ENCODE results near the gene ELOVL6.
"Not testable (repeated sequence)": the region's sequence is repeated elsewhere in the genome, so short reads cannot be mapped to it uniquely, and the experiment has no call there.

The ELOVL6 gene

GRCh38 chr4:110078148-110078547, 120.3 kb downstream of the ELOVL6 start:
- in situ Hi-C loops (cut with MboI; ENCODE audit: low sequenced_read_pairs): not testable (repeated sequence)

GRCh38 chr4:110076828-110077227, 121.6 kb downstream of the ELOVL6 start:
- in situ Hi-C loops (cut with MboI; ENCODE audit: low sequenced_read_pairs): not testable (repeated sequence)

DNA sequence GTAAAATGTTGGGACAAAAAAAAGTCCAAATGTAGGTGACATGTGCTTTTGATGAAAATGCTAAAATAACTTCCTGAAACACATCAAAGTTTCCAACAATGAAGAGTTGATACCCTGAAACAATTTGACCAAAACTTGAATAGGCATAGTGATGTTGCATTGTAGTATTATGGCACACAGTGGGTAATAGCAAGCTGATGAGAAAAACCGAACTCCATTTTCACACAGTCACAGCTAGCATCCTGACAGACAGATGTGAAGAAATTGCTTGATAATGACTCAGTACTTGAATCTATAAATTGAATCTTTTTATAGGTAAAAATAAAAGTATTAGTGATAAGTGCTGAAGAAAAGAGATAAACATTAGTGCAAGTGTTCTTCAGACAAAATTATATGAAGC, 122.5 kb downstream of the ELOVL6 start:
- in situ Hi-C loops (cut with MboI; ENCODE audit: low sequenced_read_pairs): no loop called here

DNA sequence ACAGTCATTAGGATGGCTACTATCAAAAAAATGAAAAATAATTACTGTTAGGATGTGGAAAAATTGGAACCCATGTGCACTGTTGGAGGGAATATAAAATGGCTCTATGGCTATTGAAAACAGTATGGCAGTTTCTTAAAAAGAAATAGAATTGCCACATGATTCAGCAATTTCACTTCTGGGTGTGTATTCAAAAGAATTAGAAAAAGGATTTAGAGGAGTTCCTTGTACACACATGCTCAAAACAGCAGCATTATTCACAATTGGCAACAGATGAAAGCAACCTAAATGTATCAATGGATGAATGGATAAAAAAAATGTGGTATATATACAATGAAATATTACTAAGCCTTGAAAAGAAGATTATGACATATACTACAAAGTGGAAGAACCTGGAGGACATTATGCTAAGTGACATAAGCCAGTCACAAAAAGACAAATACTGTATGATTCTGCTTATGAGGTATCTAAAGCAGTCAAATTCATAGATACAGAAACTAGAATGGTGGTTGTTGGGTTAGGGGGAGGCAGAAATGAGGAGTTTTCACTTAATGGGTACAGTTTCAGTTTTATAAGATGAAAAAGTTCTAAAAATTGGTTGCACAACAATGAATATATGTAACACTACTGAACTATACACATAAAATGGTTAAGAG, 123.2 kb downstream of the ELOVL6 start:
- in situ Hi-C loops (cut with MboI; ENCODE audit: low sequenced_read_pairs): no loop called here

DNA sequence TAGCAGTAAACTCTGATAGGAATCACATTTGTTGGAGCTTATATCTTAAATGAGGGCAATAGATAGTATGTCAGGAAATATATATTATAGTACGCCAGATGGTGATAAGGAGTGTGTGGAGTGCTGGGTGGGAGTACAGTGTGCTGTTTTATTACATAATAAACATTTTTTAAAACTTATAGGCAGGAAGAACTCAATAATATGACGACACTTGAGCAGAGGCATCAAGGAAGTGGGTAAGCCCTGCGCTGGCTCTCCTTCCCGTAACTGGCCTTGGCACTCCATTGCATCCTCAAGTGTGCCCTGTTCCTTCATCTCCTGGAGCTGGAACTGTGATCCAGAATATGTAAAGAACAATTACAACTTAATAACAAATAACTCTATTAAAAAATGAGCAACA, 123.8 kb downstream of the ELOVL6 start:
- in situ Hi-C loops (cut with MboI; ENCODE audit: low sequenced_read_pairs): no loop called here

DNA sequence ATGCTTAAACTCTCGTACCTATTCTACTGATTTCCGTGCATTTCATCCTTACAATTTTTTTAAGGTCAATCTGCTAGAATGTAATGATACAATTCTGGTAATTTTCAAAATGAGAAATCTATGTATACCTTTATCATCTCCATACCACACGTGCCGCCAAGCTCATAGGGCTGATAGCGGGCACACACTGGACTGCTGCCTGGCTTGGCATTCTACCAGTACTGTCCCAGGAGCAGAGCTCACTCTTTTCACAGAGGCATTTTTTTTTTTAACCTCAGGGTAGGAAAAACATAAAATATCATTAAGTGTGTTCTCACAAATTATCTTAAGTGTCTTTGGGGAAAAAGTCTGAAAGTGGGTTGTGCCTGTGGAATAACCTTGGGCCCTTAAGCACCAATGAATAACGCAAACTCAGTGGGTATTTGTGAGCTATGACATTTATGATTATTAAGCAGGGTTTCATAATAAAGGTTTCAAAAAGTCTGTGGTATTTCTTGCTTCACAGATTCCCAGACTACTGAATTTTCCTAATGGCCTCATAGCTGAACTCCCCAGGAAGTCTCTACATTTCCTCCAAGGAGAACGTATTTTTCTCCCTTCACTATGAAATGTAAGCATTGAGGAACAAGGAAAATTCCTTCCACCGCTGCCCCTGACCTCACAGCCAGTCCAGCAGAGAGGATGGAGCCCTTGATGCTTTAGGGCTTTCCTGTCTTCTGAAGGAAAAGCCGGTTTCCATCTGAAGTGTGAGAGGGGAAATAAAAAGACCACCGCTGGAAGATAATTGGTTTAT, 125.2 kb downstream of the ELOVL6 start:
- in situ Hi-C loops (cut with MboI; ENCODE audit: low sequenced_read_pairs): no loop called here

GRCh38 chr4:110071466-110071865, 126.9 kb downstream of the ELOVL6 start:
- in situ Hi-C loops (cut with MboI; ENCODE audit: low sequenced_read_pairs): no loop called here

DNA sequence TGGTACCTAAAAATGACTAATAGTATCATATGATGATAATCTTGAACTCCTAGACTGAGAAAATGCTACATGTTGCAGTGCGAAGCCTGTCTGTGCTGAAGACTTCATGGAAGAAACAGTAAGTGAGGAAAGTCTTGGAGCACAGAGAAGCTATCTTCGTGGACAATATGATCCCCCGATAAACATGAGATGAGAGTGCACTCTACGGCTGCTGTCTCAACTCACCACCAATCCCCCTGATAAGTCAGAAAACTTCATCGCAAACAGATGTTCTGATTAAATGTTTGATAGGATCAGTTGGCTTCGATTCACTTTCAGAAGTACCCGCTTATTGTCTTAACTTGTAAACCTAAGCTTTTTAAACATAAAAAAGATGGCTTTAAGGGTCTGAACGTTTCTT, 130.2 kb downstream of the ELOVL6 start:
- in situ Hi-C loops (cut with MboI; ENCODE audit: low sequenced_read_pairs): no loop called here

DNA sequence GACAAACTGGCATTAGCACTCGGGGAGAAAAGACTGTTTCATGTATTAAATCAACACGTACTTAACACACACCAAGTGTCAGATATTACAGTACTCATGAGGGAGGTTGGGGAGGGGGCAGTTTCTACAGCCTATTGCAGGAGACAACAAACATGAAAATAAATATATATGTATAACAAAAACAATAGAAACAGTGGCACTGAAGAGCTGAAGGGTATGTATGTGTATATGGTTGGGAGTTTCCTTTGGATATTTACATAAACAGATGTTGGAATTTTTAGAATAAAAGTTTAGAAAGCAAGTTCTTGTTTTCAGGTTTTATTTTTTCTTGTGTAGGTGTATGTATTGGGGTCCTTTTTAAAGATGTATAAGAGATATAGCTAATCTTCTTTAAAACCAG, 133.5 kb downstream of the ELOVL6 start:
- in situ Hi-C loops (cut with MboI; ENCODE audit: low sequenced_read_pairs): no loop called here

DNA sequence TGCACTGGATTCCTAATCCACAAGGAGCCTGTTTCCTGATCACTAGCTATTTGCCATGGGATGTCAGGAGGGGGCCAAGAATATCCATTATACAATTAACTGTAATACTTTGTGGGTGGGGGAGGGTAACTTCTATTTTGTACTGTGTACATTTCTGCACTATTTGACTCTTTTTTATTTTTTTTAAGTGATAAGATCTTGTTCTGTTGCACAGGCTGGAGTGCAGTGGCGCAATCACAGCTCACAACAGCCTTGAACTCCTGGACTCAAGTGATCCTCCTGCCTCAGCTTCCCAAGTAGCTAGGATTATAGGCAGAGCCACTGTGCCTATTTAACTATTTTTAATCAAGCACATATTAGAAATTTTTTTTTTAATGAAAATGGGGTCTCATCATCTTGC, 134.1 kb downstream of the ELOVL6 start:
- in situ Hi-C loops (cut with MboI; ENCODE audit: low sequenced_read_pairs): no loop called here

DNA sequence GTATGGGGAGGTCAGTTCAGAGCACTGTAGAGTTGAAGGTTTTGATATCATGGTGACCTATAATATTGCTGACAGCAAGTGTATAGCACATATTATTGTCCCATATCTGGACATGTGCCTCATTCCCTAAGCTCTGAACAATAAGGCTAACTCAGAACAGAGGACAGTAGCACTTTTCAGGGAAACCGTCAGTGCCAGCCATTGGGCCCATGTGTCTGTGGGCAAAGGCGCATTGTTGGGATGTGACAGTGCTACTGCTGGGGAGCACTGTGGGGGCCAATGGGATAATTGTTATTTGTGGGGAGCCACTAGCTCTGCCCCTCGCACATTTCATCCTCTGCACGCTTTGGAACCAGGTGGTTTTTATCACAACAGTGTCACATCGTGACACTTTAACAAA, 136.2 kb downstream of the ELOVL6 start:
- in situ Hi-C loops (cut with MboI; ENCODE audit: low sequenced_read_pairs): no loop called here

DNA sequence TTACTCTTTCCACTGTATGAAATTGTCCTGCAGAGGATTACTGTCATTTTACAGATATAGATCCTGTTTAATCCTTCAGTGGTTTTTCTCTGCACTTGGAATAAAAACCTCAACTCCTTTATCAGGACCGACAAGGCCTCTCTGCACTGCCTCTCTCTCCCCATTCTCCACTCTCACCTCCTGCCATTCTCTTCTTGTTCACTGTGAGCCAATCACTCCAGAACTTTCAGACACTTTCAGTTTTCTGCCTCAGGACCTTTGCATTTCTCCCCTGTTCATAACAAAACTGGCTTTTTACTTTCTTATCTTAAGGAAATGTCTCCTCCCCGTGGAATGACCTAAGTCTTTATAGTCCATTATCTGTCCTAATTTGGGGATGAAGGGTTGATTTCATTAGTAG, 137.3 kb downstream of the ELOVL6 start:
- in situ Hi-C loops (cut with MboI; ENCODE audit: low sequenced_read_pairs): no loop called here

DNA sequence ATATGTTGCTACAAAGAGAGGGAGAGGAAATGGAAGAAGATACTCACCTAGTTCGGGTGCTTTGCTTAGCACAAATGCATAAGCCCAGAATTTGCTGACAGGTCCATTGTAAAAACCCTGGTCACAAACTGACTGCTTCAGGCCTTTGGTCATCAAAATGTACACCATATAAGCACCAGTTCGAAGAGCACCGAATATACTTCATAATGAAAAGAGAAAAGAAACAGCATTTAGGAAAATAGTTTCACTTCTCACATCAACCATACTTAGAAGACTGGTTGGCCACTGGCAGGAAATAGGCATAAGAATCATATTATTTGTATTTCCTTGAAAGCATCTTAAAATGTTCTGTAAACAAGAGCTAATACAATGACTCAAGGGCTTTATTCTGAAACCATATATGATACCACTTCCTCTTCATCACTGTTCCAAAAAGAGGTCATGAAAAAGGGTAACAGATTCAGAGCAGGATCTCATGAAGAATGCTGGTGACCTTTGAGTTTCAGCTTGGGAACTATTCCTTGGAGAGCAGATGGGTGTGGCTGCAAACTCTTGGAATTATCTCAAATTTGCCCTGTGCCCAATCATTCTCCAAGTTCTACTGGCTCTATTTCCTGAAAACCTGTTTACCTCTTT, 138.7 kb downstream of the ELOVL6 start:
- in situ Hi-C loops (cut with MboI; ENCODE audit: low sequenced_read_pairs): no loop called here

DNA sequence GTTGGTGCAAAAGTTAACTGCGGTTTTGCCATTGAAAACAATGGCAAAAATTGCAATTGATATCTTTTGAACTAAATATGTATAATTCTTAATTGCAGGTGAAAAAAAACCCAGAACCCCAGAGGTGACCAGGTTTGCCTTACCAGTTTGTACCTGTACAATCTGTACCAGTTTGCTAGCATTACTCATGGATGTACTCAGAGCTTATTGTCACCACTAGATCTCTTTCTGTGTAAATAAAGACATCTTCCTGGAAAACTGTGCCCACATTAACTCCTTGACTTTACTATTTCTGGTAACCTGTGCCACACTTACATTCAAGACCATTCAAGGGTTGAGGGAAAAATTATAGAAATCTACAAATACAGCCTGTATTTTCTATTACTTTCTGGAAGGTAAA, 139.7 kb downstream of the ELOVL6 start:
- in situ Hi-C loops (cut with MboI; ENCODE audit: low sequenced_read_pairs): no loop called here

- in situ Hi-C loops (cut with MboI; ENCODE audit: low sequenced_read_pairs): no loop called here
Observed at GRCh38 chr4:110055158-110055768, 143.2 kb downstream of the ELOVL6 start.

- in situ Hi-C loops (cut with MboI; ENCODE audit: low sequenced_read_pairs): no loop called here
Observed at GRCh38 chr4:110049951-110050925, 148.2 kb downstream of the ELOVL6 start.

DNA sequence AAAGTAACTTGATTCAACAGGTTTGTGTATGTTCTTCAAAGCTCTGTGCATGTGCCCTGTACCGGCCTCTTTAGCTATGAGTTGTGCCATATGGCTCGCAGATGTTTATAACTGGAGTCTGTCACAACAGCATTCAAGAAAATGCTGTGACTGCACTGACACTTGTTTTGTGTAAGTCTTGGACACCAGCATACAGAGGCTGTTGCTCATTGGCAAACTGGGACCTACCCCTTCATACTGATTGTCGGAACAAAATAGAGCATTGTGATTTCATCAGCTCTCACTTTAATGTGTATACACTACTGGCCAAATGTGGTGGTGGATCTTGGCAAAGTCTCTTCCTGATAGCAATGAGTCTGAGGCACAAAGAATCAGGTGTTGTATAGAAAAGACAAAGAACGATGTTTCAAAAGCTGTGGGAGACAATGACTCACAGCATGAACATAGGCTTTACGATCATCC, 151.8 kb downstream of the ELOVL6 start:
- in situ Hi-C loops (cut with MboI; ENCODE audit: low sequenced_read_pairs): no loop called here

- in situ Hi-C loops (cut with MboI; ENCODE audit: low sequenced_read_pairs): no loop called here
Observed at GRCh38 chr4:110042545-110043517, 155.6 kb downstream of the ELOVL6 start.

GRCh38 chr4:110041735-110042134, 156.7 kb downstream of the ELOVL6 start:
- in situ Hi-C loops (cut with MboI; ENCODE audit: low sequenced_read_pairs): no loop called here
